Brain microvascular endothelial cell (primary cell): ENCODE results near the gene MSI2.

ENCODE experiments used
- DNase-seq: peaks from one replicate; pipeline ENCODE4 v3.0.0-alpha.2; 2020
- H3K27ac ChIP-seq: fragments of 250-450 bp; sonication (Bioruptor Pico); 2 replicates; pipeline ENCODE4 v1.5.1; 2020; ENCODE audit warnings: mild to moderate bottlenecking, moderate library complexity
- H3K27me3 ChIP-seq: fragments of 250-450 bp; sonication (Bioruptor Pico); replicated peaks from 2 replicates; pipeline ENCODE4 v1.5.1; 2020; ENCODE audit warnings: mild to moderate bottlenecking
- H3K36me3 ChIP-seq: fragments of 250-450 bp; sonication (Bioruptor Pico); replicated peaks from 2 replicates; pipeline ENCODE4 v1.5.1; 2020; ENCODE audit warnings: mild to moderate bottlenecking
- H3K4me3 ChIP-seq: 2 replicates; pipeline ENCODE4 v1.5.1; 2011; ENCODE audit warnings: low read depth, mild to moderate bottlenecking, control low read depth, low read length, moderate library complexity
- in situ Hi-C: cut with HindIII; loops from 2 replicates; pipeline ENCODE4 v1.10.0; 2017; ENCODE audit warnings: low sequenced_read_pairs, low pct_ligation_motif_present
- TF ChIP-seq, protein P1 (sequence below): IDR thresholded peaks from 2 replicates; pipeline ENCODE4 v1.5.1; 2011; ENCODE audit warnings: low read depth, mild to moderate bottlenecking, moderate library complexity, low read length, control low read depth, inconsistent platforms; ENCODE audit errors: missing control alignments

The MSI2 gene

DNA sequence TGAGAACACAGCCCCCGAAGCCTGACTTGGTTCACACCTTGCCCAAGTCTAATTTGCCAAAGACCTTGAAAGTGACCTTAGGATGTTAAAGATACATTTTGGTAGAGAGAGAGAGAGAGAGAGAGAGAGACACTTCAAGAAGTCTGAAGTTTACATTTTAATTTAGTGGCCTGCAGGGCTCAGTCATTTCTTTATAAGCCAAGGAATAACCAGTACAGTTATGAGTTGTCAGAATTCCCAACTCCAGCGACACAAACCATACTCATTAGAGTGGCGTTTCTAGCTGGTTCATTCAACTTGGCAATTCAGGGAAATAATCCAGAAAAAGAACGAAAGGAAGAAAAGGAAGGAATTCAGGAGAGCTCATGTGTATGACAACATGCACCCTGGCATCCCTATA lies 284.7 kb downstream of the MSI2 start:
- Histone ChIP-seq H3K36me3 (no peaks in the 10 kb centered on the region), H3K27me3 (no peaks in the 10 kb centered on the region), H3K4me3 (no peak overlapping the region), H3K27ac (no peak overlapping the region)
- TF ChIP-seq, protein P1, sequence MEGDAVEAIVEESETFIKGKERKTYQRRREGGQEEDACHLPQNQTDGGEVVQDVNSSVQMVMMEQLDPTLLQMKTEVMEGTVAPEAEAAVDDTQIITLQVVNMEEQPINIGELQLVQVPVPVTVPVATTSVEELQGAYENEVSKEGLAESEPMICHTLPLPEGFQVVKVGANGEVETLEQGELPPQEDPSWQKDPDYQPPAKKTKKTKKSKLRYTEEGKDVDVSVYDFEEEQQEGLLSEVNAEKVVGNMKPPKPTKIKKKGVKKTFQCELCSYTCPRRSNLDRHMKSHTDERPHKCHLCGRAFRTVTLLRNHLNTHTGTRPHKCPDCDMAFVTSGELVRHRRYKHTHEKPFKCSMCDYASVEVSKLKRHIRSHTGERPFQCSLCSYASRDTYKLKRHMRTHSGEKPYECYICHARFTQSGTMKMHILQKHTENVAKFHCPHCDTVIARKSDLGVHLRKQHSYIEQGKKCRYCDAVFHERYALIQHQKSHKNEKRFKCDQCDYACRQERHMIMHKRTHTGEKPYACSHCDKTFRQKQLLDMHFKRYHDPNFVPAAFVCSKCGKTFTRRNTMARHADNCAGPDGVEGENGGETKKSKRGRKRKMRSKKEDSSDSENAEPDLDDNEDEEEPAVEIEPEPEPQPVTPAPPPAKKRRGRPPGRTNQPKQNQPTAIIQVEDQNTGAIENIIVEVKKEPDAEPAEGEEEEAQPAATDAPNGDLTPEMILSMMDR, result no peak
- no peak for DNase-seq
- in situ Hi-C loops, result no loop called here

DNA sequence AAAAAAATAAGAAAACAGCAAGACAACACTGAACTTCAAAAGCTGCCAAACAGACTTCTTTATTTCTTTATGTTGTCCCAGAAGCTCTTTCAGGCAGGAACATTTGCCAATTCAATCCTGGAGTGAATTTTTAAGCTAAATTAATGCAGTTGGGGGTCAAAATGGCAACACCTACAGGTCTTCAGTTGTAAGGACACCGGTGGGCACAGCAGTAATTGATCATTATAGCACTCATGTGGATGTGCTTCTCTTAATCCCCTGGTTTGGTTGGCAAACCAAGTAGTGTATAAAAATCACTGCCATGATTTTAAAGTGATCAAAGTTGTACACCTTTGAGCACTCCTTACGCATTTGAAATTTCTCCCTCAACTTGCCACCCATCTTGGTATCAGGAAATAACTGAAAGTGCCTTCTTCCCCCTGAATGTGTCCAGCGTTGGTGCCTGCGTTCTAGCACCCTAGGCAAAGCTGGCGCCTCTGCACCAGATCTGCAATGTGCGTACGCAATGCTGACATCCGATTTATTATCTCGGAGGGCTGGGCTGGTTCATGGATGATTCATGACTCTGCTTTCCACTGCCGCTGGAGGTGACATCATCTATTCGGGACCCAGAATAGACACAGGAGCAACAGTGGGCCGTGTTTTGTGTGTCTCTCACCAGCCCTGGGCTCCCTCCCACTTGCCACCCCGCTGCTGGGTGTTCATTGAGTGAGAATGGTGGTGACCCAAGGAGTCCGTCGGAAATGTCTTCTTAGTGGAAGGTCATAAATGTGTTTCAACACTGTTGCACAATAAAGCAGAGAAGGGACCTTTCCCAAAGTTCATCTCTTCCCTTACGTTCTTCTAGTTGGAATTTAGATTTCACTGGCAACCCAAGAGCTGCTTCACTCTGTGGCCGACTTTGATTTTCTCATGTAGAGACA lies 285.4 kb downstream of the MSI2 start:
- Histone ChIP-seq H3K36me3 (no peaks in the 10 kb centered on the region), H3K27me3 (no peaks in the 10 kb centered on the region), H3K4me3 (no peak overlapping the region), H3K27ac (no peak overlapping the region)
- in situ Hi-C loops, result no loop called here
- DNase-seq, result peak; percentile 92
- TF ChIP-seq, protein P1, result no peak

DNA sequence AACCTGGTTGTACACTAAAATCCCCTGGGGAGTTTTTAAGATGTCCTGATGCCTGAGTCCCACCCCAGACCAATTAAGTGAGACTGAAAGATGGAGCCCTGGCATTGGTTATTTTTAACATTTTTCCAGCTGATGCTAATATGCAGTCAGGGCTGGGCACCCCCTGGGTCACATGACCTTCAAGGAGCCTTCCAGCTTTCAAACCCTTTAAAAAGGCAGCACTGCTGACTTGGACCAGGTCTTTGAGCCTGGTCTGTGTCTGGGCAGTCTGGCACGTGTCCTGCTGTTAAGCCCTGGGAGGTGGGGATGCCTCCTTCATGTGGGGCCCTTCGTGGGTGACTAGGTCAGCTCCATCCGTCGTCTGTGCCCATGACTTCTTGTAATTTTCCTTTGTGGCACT lies 286.2 kb downstream of the MSI2 start:
- TF ChIP-seq, protein P1, result no peak
- DNase-seq, result no peak
- in situ Hi-C loops, result no loop called here
- no peaks in the 10 kb centered on the region for H3K27me3 ChIP-seq
- no peaks in the 10 kb centered on the region for H3K36me3 ChIP-seq
- no peak overlapping the region for H3K27ac ChIP-seq
- H3K4me3 ChIP-seq, result no peak overlapping the region

DNA sequence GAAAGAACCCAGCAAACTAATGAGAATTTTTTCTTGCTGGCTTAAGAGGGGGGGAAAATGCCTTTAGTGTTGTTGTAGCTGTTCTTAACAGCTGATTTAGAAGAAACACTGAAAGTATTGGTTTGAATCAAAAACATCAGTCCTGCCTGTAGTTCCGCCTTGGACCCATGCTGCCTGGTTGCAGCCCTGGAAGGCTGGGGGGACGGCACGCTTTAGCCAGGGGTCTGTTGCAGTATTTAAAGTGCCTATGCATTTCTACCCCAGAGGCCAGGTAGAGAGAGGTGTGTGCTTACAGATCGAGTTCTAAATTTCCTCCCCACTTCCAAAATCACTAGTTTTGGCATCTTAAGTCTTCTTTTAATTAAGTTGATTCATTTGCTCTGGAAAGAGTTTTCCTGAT lies 286.9 kb downstream of the MSI2 start:
- no peak overlapping the region for H3K27ac ChIP-seq
- no peaks in the 10 kb centered on the region for H3K27me3 ChIP-seq
- TF ChIP-seq, protein P1, result no peak
- no peak for DNase-seq
- no peaks in the 10 kb centered on the region for H3K36me3 ChIP-seq
- in situ Hi-C loops, result no loop called here
- no peak overlapping the region for H3K4me3 ChIP-seq

DNA sequence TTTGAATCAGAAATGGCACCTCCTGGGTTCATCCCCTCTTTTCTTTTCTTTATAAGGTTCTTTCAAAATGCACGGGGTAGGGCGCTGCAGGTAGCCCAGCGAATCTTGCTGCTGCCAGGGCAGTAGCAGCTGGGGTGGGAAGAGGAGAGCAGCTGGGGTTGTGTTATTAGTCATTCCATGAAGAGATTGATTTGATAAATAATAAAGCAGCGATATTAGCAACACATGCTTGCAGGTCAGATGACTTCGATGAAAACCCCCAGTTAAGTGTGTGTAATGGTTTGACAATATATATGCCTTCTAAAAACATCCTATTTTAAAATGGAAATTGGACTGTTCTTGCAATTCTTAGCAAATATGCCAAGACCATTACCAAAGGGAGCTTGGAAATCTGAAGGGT lies 288.1 kb downstream of the MSI2 start:
- TF ChIP-seq, protein P1, result no peak
- no peaks in the 10 kb centered on the region for H3K36me3 ChIP-seq

More for the DNA sequence above, 288.1 kb downstream of the MSI2 start:
- H3K4me3 ChIP-seq, result no peak overlapping the region
- no peak for DNase-seq
- H3K27me3 ChIP-seq, result no peaks in the 10 kb centered on the region
- in situ Hi-C loops, result no loop called here
- no peak overlapping the region for H3K27ac ChIP-seq
